ENCODE data around the gene GATAD1. TPM values are rescaled to one million over a fixed set of nuclear protein-coding genes. Genes with fewer than 3 reads are reported as not detected.

Gene GATAD1
- total and polyA plus RNA-seq, 2 of the 8 experiments (the other 6 are each of a cell fraction or from before 2014, with no cell fraction given), result 17.1 to 34.7 TPM

- TF ChIP-seq RNF2 (IDR thresholded peaks at IDR 0.05; ENCODE audit: borderline replicate concordance, low read depth, low read length, missing control alignments, poor library complexity, severe bottlenecking), result no peak
- TF ChIP-seq RFX5 (IDR thresholded peaks at IDR 0.05; ENCODE audit: borderline replicate concordance, low read depth, low read length), result no peak
- TF ChIP-seq CTCF (IDR thresholded peaks at IDR 0.05; ENCODE audit: control extremely low read depth in 1 of 3, insufficient read depth in 1 of 3, low read depth in 1 of 3, low read length in 3 of 3), result peak; percentile 54 to 72 (median 64)
- no peak for TF ChIP-seq FOSL1 (IDR thresholded peaks at IDR 0.05; ENCODE audit: insufficient read depth, low read depth, low read length)
- TF ChIP-seq TCF12 (IDR thresholded peaks at IDR 0.05; ENCODE audit: low read depth, low read length), result no peak
- TF ChIP-seq MAFK (IDR thresholded peaks at IDR 0.05; ENCODE audit: low read depth, low read length), result no peak
These were observed 14.0 kb downstream of the GATAD1 start (continued) for GRCh38 chr7:92461027-92462003.
